Measurements from ENCODE around the gene MAP3K8.

Gene MAP3K8

DNA sequence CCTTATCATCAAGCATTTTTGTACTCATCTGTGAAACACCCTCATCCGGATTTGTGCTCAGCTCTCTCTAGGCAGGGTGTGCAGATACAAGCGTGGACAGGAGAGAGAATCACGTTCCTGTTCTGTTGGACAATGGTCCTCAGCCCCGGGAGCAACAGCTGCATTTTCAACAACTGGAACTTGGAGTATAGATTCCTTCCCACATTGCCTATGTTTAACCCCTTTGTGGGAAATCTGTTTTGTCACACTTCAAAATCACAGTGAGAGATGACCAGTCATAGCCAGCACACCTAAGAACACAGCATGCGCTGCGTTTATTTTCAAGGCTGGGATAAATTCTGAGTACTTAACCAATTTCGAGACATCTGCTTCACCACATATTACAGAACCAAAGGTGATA, 32.5 kb downstream of the MAP3K8 start:
- no peak for ATAC-seq
- TF ChIP-seq ZFP30 (CRISPR knock-in tag; IDR thresholded peaks at IDR 0.05) (no peak), ZFP3 (CRISPR knock-in tag; IDR thresholded peaks at IDR 0.05) (no peak), ZC3H10 (CRISPR knock-in tag; IDR thresholded peaks at IDR 0.05) (no peak), CSRNP3 (CRISPR knock-in tag; IDR thresholded peaks at IDR 0.05) (no peak), ISL1 (CRISPR knock-in tag; IDR thresholded peaks at IDR 0.05) (no peak), ARNTL (CRISPR knock-in tag; IDR thresholded peaks at IDR 0.05; ENCODE audit: borderline replicate concordance, low read depth) (no peak), PPARA (CRISPR knock-in tag; IDR thresholded peaks at IDR 0.05; ENCODE audit: borderline replicate concordance) (no peak), RARB (CRISPR knock-in tag; IDR thresholded peaks at IDR 0.05) (no peak), ZNF70 (CRISPR knock-in tag; IDR thresholded peaks at IDR 0.05) (no peak), ZNF565 (CRISPR knock-in tag; conservative IDR thresholded peaks at IDR 0.05; ENCODE audit: low read depth) (no peak), BACH2 (CRISPR knock-in tag; IDR thresholded peaks at IDR 0.05; ENCODE audit: borderline replicate concordance) (no peak), GLIS3 (CRISPR knock-in tag; IDR thresholded peaks at IDR 0.05) (no peak), SNAI2 (CRISPR knock-in tag; IDR thresholded peaks at IDR 0.05) (no peak)
- TF ChIP-seq, protein P1, sequence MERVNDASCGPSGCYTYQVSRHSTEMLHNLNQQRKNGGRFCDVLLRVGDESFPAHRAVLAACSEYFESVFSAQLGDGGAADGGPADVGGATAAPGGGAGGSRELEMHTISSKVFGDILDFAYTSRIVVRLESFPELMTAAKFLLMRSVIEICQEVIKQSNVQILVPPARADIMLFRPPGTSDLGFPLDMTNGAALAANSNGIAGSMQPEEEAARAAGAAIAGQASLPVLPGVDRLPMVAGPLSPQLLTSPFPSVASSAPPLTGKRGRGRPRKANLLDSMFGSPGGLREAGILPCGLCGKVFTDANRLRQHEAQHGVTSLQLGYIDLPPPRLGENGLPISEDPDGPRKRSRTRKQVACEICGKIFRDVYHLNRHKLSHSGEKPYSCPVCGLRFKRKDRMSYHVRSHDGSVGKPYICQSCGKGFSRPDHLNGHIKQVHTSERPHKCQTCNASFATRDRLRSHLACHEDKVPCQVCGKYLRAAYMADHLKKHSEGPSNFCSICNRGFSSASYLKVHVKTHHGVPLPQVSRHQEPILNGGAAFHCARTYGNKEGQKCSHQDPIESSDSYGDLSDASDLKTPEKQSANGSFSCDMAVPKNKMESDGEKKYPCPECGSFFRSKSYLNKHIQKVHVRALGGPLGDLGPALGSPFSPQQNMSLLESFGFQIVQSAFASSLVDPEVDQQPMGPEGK (CRISPR knock-in tag; IDR thresholded peaks at IDR 0.05; ENCODE audit: borderline replicate concordance), result no peak
- TF ChIP-seq, protein P2, sequence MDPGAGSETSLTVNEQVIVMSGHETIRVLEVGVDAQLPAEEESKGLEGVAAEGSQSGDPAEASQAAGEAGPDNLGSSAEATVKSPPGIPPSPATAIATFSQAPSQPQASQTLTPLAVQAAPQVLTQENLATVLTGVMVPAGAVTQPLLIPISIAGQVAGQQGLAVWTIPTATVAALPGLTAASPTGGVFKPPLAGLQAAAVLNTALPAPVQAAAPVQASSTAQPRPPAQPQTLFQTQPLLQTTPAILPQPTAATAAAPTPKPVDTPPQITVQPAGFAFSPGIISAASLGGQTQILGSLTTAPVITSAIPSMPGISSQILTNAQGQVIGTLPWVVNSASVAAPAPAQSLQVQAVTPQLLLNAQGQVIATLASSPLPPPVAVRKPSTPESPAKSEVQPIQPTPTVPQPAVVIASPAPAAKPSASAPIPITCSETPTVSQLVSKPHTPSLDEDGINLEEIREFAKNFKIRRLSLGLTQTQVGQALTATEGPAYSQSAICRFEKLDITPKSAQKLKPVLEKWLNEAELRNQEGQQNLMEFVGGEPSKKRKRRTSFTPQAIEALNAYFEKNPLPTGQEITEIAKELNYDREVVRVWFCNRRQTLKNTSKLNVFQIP (CRISPR knock-in tag; IDR thresholded peaks at IDR 0.05; ENCODE audit: borderline replicate concordance, low read depth), result no peak

DNA sequence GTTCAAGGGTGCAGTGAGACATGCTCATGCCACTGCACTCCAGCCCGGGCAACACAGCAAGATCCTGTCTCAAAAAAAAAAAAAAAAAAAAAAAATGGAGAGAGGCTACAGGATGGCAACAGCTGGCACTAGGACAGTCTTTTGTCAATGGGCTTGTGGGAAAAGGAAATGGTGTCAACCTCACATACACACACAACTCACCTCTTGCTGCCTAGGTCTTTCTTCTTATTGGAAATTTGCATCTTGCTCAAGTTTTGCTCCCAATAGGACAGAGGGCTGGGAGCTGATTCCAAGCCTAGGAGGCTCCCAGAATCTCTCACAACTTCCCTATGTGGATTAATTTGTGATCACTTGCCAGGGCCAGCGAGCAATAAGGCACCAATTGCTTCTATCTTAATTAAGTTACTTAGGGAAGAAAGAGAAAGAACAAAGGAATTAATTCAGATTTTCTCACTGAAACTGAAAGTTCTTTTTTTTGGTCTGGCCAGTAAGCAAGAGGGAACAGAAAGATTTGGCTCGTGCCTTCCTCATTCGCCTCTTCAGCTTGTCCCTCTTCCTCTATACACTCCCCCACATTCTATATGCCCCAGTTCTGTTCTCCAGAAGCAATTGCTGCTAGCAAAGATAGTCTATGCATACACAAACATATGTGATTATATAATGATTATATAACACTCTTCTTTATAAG, 33.8 kb downstream of the MAP3K8 start:
- no peak for ATAC-seq
- TF ChIP-seq TOX (CRISPR knock-in tag; IDR thresholded peaks at IDR 0.05; ENCODE audit: borderline replicate concordance), result no peak
- TF ChIP-seq, protein P2 (CRISPR knock-in tag; IDR thresholded peaks at IDR 0.05; ENCODE audit: borderline replicate concordance, low read depth), result no peak
- no peak for TF ChIP-seq RARB (CRISPR knock-in tag; IDR thresholded peaks at IDR 0.05)
- no peak for TF ChIP-seq BACH2 (CRISPR knock-in tag; IDR thresholded peaks at IDR 0.05; ENCODE audit: borderline replicate concordance)
- no peak for TF ChIP-seq SNAI2 (CRISPR knock-in tag; IDR thresholded peaks at IDR 0.05)
- TF ChIP-seq ZC3H10 (CRISPR knock-in tag; IDR thresholded peaks at IDR 0.05), result no peak
- TF ChIP-seq ZNF70 (CRISPR knock-in tag; IDR thresholded peaks at IDR 0.05), result no peak
- TF ChIP-seq GLIS3 (CRISPR knock-in tag; IDR thresholded peaks at IDR 0.05), result no peak
- TF ChIP-seq, protein P3, sequence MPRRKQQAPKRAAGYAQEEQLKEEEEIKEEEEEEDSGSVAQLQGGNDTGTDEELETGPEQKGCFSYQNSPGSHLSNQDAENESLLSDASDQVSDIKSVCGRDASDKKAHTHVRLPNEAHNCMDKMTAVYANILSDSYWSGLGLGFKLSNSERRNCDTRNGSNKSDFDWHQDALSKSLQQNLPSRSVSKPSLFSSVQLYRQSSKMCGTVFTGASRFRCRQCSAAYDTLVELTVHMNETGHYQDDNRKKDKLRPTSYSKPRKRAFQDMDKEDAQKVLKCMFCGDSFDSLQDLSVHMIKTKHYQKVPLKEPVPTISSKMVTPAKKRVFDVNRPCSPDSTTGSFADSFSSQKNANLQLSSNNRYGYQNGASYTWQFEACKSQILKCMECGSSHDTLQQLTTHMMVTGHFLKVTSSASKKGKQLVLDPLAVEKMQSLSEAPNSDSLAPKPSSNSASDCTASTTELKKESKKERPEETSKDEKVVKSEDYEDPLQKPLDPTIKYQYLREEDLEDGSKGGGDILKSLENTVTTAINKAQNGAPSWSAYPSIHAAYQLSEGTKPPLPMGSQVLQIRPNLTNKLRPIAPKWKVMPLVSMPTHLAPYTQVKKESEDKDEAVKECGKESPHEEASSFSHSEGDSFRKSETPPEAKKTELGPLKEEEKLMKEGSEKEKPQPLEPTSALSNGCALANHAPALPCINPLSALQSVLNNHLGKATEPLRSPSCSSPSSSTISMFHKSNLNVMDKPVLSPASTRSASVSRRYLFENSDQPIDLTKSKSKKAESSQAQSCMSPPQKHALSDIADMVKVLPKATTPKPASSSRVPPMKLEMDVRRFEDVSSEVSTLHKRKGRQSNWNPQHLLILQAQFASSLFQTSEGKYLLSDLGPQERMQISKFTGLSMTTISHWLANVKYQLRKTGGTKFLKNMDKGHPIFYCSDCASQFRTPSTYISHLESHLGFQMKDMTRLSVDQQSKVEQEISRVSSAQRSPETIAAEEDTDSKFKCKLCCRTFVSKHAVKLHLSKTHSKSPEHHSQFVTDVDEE (CRISPR knock-in tag; IDR thresholded peaks at IDR 0.05), result no peak
- no peak for TF ChIP-seq TCF4 (CRISPR knock-in tag; IDR thresholded peaks at IDR 0.05; ENCODE audit: borderline replicate concordance)
- TF ChIP-seq ZNF8 (CRISPR knock-in tag; IDR thresholded peaks at IDR 0.05), result no peak
- TF ChIP-seq ARNTL (CRISPR knock-in tag; IDR thresholded peaks at IDR 0.05; ENCODE audit: borderline replicate concordance, low read depth), result no peak
- TF ChIP-seq ZFP3 (CRISPR knock-in tag; IDR thresholded peaks at IDR 0.05), result no peak

All from SK-N-SH treated with all-trans-retinoic acid at 6 μM for 48 hours (cell line).